AG04449 (cell line): ENCODE results near the gene DLX1.

ENCODE experiments used
- CTCF ChIA-PET: fragments of 350-600 bp; formaldehyde crosslinking; extraction: SDS; loops from one replicate; lab custom pipeline; 2021; ENCODE audit warnings: antibody characterized with exemption; lab: Yijun Ruan, JAX
- POLR2A ChIA-PET: fragments of 400-600, 350-600 bp; formaldehyde crosslinking; extraction: SDS; loops from one replicate; lab custom pipeline; 2020; ENCODE audit warnings: antibody characterized with exemption, inconsistent platforms; lab: Yijun Ruan, JAX
- DNase-seq: peaks from one replicate; pipeline ENCODE4 v3.0.0-alpha.2; 2010; ENCODE audit warnings: low read depth, low spot score
- H3K4me3 ChIP-seq: 2 replicates; pipeline ENCODE4 v1.5.1; 2011; ENCODE audit warnings: low read depth, mild to moderate bottlenecking, control low read depth, low read length
- TF ChIP-seq, protein P1 (sequence below): IDR thresholded peaks from one replicate; pipeline ENCODE4 v1.5.1; 2011; ENCODE audit warnings: mild to moderate bottlenecking, moderate library complexity, low read length, control low read depth, inconsistent platforms; ENCODE audit not compliant: insufficient read depth; ENCODE audit errors: missing control alignments

Gene DLX1

DNA sequence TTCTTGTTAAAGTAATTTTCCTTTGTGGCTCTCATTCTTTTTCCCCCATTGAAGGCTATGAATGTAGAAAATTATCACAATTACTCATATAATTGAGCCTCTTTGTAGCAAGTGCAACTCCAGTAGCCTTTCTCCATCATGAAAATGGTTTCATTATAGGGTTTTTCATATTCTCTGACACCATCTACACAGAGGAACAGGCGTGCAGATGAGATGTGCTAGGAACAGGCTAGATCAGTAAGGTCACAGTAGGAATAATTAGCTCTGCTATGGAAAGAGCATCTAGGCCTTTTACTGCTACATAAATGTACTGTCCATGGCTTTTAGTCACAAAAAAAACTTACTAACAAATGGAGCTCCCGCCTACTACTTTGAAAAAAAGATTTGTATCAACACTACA lies 12.6 kb upstream of the DLX1 start:
- ChIA-PET CTCF (interaction anchor here (1.0 kb wide), 1 partner anchor 34 kb away, joined by 4 read pairs; no protein-coding TSS in a partner anchor), POLR2A (no interaction called here)
- TF ChIP-seq, protein P1, sequence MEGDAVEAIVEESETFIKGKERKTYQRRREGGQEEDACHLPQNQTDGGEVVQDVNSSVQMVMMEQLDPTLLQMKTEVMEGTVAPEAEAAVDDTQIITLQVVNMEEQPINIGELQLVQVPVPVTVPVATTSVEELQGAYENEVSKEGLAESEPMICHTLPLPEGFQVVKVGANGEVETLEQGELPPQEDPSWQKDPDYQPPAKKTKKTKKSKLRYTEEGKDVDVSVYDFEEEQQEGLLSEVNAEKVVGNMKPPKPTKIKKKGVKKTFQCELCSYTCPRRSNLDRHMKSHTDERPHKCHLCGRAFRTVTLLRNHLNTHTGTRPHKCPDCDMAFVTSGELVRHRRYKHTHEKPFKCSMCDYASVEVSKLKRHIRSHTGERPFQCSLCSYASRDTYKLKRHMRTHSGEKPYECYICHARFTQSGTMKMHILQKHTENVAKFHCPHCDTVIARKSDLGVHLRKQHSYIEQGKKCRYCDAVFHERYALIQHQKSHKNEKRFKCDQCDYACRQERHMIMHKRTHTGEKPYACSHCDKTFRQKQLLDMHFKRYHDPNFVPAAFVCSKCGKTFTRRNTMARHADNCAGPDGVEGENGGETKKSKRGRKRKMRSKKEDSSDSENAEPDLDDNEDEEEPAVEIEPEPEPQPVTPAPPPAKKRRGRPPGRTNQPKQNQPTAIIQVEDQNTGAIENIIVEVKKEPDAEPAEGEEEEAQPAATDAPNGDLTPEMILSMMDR = no peak
- H3K4me3 ChIP-seq = no peak overlapping the region
- DNase-seq = no peak

- POLR2A ChIA-PET = no interaction called here
- CTCF ChIA-PET = interaction anchor here (1.0 kb wide), 1 partner anchor 33 kb away, joined by 4 read pairs; no protein-coding TSS in a partner anchor
- no peak for DNase-seq
- TF ChIP-seq, protein P1 = no peak
- no peak overlapping the region for H3K4me3 ChIP-seq
Measured at GRCh38 chr2:172073518-172073917, 11.8 kb upstream of the DLX1 start.

DNA sequence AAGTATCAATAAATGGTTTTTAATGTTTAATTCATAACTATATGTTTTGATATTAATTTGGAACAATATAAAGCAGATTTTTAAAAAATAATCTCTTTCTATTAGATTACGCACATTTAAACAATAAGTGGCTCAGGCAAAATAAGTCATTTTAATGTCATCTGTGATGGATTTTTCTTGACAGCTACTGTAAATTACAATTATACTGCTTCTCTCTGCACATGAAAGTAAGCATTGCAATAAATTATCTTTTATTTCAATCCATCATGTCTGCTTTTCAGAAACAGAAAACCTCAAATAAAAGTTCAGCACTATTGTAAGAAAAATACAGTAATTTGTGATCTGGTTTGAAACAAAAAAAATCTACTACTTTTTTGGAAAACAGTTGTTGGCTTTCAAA lies 11.1 kb upstream of the DLX1 start:
- no peak overlapping the region for H3K4me3 ChIP-seq
- ChIA-PET POLR2A (no interaction called here), CTCF (no interaction called here)
- no peak for DNase-seq
- TF ChIP-seq, protein P1 = no peak

DNA sequence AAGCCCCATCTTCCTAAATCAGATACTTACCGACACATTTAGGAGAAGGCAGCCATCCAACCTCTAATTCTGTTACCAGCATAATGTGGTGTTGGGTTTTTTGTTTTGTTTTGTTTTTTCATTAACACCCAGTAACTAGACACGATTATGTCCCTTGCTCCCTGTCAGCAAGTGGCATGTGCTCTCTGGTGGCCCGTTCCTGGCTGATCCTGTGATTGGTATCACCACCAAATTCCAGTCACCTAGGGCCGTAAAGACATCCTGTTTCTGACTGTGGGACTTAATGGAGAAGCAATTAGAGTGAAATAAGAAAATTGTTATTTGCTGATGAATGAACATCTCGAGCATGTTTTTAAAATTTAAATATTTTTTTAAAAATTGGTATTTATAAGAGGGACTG lies 5.9 kb upstream of the DLX1 start:
- H3K4me3 ChIP-seq = no peak overlapping the region
- ChIA-PET CTCF (no interaction called here), POLR2A (no interaction called here)
- no peak for DNase-seq
- TF ChIP-seq, protein P1 = no peak

- TF ChIP-seq, protein P1 = no peak
- no peak overlapping the region for H3K4me3 ChIP-seq
- CTCF ChIA-PET = no interaction called here
- POLR2A ChIA-PET = no interaction called here
- no peak for DNase-seq
Measured at GRCh38 chr2:172079838-172080640, 5.3 kb upstream of the DLX1 start.

GRCh38 chr2:172080641-172081220 lies 4.6 kb upstream of the DLX1 start:
- TF ChIP-seq, protein P1 = no peak
- no peak for DNase-seq
- H3K4me3 ChIP-seq = no peak overlapping the region
- CTCF ChIA-PET = interaction anchor here (1.2 kb wide), 1 partner anchor 268 kb away, joined by 3 read pairs; no protein-coding TSS in a partner anchor
- POLR2A ChIA-PET = no interaction called here
